Mucosa of rectum (tissue), 2 donors: ENCODE results near the gene LCN2.

ENCODE experiments used
- H3K27ac ChIP-seq, 2 donors: one replicate each; pipeline ENCODE4 v1.7.0; 2013; ENCODE audit warnings: inconsistent platforms in 2 of 2, low read depth in 2 of 2, low read length in 2 of 2
- H3K27me3 ChIP-seq, 2 donors: one replicate each; pipeline ENCODE4 v1.7.0; 2013; ENCODE audit warnings: low read length in 2 of 2; ENCODE audit not compliant: control insufficient read depth in 2 of 2, insufficient read depth in 2 of 2
- H3K36me3 ChIP-seq, 2 donors: one replicate each; pipeline ENCODE4 v1.7.0; 2013; ENCODE audit warnings: low read length in 2 of 2; ENCODE audit not compliant: control insufficient read depth in 2 of 2, insufficient read depth in 2 of 2
- H3K4me1 ChIP-seq, 2 donors: one replicate each; pipeline ENCODE4 v1.7.0; 2013; ENCODE audit warnings: low read length in 2 of 2, mild to moderate bottlenecking in 1 of 2; ENCODE audit not compliant: control insufficient read depth in 2 of 2, insufficient read depth in 2 of 2
- H3K4me3 ChIP-seq, 2 donors: one replicate each; pipeline ENCODE4 v1.7.0; 2013; ENCODE audit warnings: low read length in 2 of 2
- H3K9ac ChIP-seq, 2 donors: one replicate each; pipeline ENCODE4 v1.7.0; 2013; ENCODE audit warnings: low read length in 2 of 2, low read depth in 1 of 2, mild to moderate bottlenecking in 1 of 2
- H3K9me3 ChIP-seq, 2 donors: one replicate each; pipeline ENCODE4 v1.7.0; 2013; ENCODE audit warnings: low read length in 2 of 2; ENCODE audit not compliant: control insufficient read depth in 2 of 2
- donor health status: healthy.
- donor health status: Normal muscosa, but diverticular disease.

Gene LCN2

DNA sequence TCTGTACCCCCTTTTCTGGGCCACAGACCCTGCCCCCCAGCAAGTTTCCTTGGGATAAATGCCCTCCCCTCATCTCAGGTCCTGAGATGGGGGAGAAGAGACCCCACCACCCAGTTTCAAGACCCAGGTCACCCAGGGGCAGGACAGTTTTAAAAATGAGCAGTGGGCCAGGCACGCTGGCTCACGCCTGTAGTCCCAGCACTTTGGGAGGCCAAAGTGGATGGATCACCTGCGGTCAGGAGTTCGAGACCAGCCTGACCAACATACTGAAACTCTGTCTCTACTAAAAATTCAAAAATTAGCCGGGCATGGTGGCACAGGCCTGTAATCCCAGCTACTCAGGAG, 27.8 kb upstream of the LCN2 start:
- no peak overlapping the region for H3K4me3 ChIP-seq
- H3K9me3 ChIP-seq = no peaks in the 10 kb centered on the region
- H3K9ac ChIP-seq = no peak overlapping the region
- no peaks in the 10 kb centered on the region for H3K27me3 ChIP-seq
- no peak overlapping the region for H3K27ac ChIP-seq
- peaks cover 31 to 38% of the 10 kb centered on the region in 2 donors for H3K36me3 ChIP-seq
- H3K4me1 ChIP-seq = peaks cover 29 to 33% of the 10 kb centered on the region in 2 donors

GRCh38 chr9:128121924-128122808, 27.1 kb upstream of the LCN2 start:
- peaks cover 24 to 26% of the 10 kb centered on the region in 2 donors for H3K4me1 ChIP-seq
- H3K36me3 ChIP-seq = peaks cover 31 to 38% of the 10 kb centered on the region in 2 donors
- no peak overlapping the region for H3K27ac ChIP-seq
- no peak overlapping the region for H3K4me3 ChIP-seq
- no peaks in the 10 kb centered on the region for H3K27me3 ChIP-seq
- H3K9me3 ChIP-seq = no peaks in the 10 kb centered on the region
- no peak overlapping the region for H3K9ac ChIP-seq

- H3K9me3 ChIP-seq = no peaks in the 10 kb centered on the region
- H3K27ac ChIP-seq = no peak overlapping the region
- peaks cover 19 to 21% of the 10 kb centered on the region in 2 donors for H3K4me1 ChIP-seq
- no peak overlapping the region for H3K9ac ChIP-seq
- H3K4me3 ChIP-seq = no peak overlapping the region
- no peaks in the 10 kb centered on the region for H3K27me3 ChIP-seq
- peaks cover 31 to 38% of the 10 kb centered on the region in 2 donors for H3K36me3 ChIP-seq
Observed at GRCh38 chr9:128122809-128123175, 26.5 kb upstream of the LCN2 start.

GRCh38 chr9:128123451-128124080, 25.7 kb upstream of the LCN2 start:
- peaks cover 16 to 18% of the 10 kb centered on the region in 2 donors for H3K4me1 ChIP-seq
- no peak overlapping the region for H3K9ac ChIP-seq
- no peak overlapping the region for H3K27ac ChIP-seq
- H3K36me3 ChIP-seq = peaks cover 31 to 38% of the 10 kb centered on the region in 2 donors
- no peak overlapping the region for H3K4me3 ChIP-seq
- no peaks in the 10 kb centered on the region for H3K9me3 ChIP-seq
- no peaks in the 10 kb centered on the region for H3K27me3 ChIP-seq

DNA sequence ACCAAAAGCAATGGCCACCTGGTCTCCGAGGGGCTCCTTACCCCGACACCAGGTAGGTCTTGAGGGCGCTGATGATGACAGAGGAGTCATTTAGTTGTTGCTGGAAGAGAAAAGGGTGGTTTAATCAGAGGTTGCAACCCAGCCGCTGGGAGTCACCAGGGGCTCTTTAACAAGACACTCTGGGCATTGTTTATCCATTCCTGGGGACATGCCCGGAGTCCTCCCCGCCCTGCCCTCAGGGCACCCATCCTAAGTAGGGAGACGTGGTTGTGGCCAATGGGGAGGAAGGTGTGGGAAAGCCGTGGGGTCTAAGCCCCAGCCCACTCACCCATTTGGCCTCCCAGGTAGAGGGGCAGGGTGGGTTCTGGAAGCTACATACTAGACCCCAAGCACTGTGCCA, 24.8 kb upstream of the LCN2 start:
- Histone ChIP-seq H3K27ac (no peak overlapping the region), H3K36me3 (peaks cover 31 to 38% of the 10 kb centered on the region in 2 donors), H3K9ac (no peak overlapping the region)

DNA sequence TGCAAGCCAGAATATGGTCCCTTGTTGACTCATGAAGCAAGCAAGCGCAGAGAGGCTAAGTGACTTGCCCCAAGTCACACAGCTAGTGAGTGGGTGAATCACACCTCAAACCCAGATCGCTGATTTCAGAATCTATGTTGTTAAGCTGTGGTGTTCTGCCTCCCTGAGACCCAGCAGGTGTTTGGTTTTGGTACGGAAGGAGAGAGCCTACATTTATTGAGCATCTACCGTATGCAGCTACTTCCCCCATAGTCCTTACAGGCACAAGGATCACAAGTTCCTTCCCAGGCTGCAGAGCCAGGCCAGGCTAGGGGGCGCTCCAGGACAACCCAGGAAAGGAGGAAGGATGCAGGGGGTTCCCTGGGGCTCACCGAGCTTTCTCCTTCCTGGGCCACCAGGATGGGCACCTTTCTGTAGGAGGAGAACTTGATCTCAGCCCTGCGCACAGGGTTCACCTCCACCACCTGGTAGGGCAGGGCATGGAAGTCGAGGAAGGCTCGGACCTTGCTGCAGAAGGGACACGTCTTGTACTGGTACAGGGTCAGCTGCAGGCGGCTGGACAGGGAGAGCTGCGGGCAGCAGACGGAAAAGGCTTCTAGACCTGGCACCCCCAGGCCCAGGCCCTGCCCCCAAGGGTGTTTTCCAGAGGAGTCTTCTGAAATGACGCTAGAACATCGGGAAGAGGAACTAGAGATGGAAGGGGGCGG, 24.2 kb upstream of the LCN2 start:
- Histone ChIP-seq H3K4me3 (no peak overlapping the region), H3K27ac (no peak overlapping the region), H3K4me1 (peaks cover 25% of the 10 kb centered on the region in 2 donors), H3K36me3 (peaks cover 31 to 38% of the 10 kb centered on the region in 2 donors), H3K27me3 (no peaks in the 10 kb centered on the region), H3K9me3 (no peaks in the 10 kb centered on the region), H3K9ac (no peak overlapping the region)

More for the DNA sequence above, 24.8 kb upstream of the LCN2 start:
- peaks cover 25% of the 10 kb centered on the region in 2 donors for H3K4me1 ChIP-seq
- no peaks in the 10 kb centered on the region for H3K27me3 ChIP-seq
- no peak overlapping the region for H3K4me3 ChIP-seq
- no peaks in the 10 kb centered on the region for H3K9me3 ChIP-seq

GRCh38 chr9:128125580-128126354, 23.5 kb upstream of the LCN2 start:
- H3K4me1 ChIP-seq = peaks cover 25% of the 10 kb centered on the region in 2 donors
- H3K9me3 ChIP-seq = no peaks in the 10 kb centered on the region
- H3K27ac ChIP-seq = no peak overlapping the region
- no peaks in the 10 kb centered on the region for H3K27me3 ChIP-seq
- peak overlapping the region in 1 of 2 donors; percentile 22 for H3K4me3 ChIP-seq
- peak overlapping the region in 1 of 2 donors; percentile 50 for H3K9ac ChIP-seq
- peaks cover 31 to 34% of the 10 kb centered on the region in 2 donors for H3K36me3 ChIP-seq

GRCh38 chr9:128127568-128127989, 21.7 kb upstream of the LCN2 start, which contains the start of gene PTGES2:
Gene PTGES2, minus strand, starts transcription at chr9:128127729. Its CDS starts 12 bp downstream, at chr9:128127717.
- H3K27me3 ChIP-seq = no peaks in the 10 kb centered on the region
- no peaks in the 10 kb centered on the region for H3K9me3 ChIP-seq
- H3K36me3 ChIP-seq = peaks cover 17 to 19% of the 10 kb centered on the region in 2 donors
- peak within 1 kb of the TSS; percentile 80 to 88 for H3K9ac ChIP-seq
- peak within 1 kb of the TSS; percentile 91 to 97 for H3K4me3 ChIP-seq
- H3K27ac ChIP-seq = peak within 1 kb of the TSS; percentile 95 to 97
- peaks cover 25% of the 10 kb centered on the region in 2 donors for H3K4me1 ChIP-seq

GRCh38 chr9:128127990-128128835, 21.0 kb upstream of the LCN2 start:
- Histone ChIP-seq H3K9ac (peak overlapping the region; percentile 80 to 88), H3K27ac (peak overlapping the region; percentile 95 to 97), H3K4me3 (peak overlapping the region; percentile 91 to 97), H3K36me3 (peaks cover 13 to 14% of the 10 kb centered on the region in 2 donors), H3K27me3 (no peaks in the 10 kb centered on the region), H3K9me3 (no peaks in the 10 kb centered on the region), H3K4me1 (peaks cover 25% of the 10 kb centered on the region in 2 donors)
